GM18868 (cell line): ENCODE data around the gene KYNU.

Source experiments
- ATAC-seq: cut with Tn5 transposase; IDR thresholded peaks from one replicate; pipeline ENCODE4 v1.9.1; 2021; ENCODE audit warnings: mild to moderate bottlenecking, moderate library complexity; ENCODE audit not compliant: unreplicated experiment

KYNU gene

GRCh38 chr2:142954493-142954892 lies 77.0 kb downstream of the KYNU start:
- ATAC-seq, result no peak

- no peak for ATAC-seq
Measured at GRCh38 chr2:142957144-142957543, 79.7 kb downstream of the KYNU start.

GRCh38 chr2:142961202-142961601 lies 83.7 kb downstream of the KYNU start:
- ATAC-seq, result no peak

DNA sequence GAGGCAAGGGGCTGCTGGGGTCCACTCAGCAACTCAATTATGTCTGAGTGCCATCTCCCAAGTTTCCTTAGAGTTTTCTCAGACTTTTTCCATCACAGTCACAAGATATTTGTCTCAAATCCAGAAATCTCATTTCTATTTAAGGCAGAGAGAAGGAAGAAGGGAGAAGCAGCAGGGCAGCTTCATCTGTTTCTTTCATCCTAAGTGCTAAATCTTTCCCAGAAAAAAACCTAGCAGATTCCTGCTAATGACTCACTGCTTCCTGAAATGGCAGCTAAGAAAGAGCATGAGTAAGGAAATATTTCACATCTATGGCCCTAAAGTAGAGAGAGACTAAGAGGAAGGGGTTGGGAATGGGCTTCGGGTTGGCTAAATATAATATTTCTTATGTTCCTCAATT lies 88.0 kb downstream of the KYNU start:
- no peak for ATAC-seq

DNA sequence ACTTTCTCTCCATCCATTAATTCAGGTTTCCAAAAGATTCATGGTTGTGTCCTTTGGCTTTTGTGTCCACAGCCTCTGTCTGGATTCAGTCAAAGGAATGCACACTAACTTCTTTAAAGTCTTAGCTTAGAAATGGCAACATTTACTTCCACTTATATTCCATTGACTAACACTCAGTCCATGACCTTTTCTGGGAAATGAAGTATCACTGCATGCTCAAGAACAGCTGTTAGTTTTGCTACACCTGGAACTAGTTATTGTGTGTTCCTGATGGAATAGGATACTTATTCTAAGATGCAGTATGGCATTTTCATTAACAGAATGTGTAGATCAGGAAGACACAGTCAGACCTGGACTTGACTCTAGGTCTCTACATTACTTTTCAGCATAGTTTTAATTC lies 88.8 kb downstream of the KYNU start:
- ATAC-seq, result no peak

GRCh38 chr2:142967060-142967459 lies 89.6 kb downstream of the KYNU start:
- ATAC-seq, result no peak

GRCh38 chr2:142973160-142973821 lies 95.8 kb downstream of the KYNU start:
- ATAC-seq, result no peak

- ATAC-seq, result no peak
Measured at GRCh38 chr2:142973822-142974207, 96.4 kb downstream of the KYNU start.

DNA sequence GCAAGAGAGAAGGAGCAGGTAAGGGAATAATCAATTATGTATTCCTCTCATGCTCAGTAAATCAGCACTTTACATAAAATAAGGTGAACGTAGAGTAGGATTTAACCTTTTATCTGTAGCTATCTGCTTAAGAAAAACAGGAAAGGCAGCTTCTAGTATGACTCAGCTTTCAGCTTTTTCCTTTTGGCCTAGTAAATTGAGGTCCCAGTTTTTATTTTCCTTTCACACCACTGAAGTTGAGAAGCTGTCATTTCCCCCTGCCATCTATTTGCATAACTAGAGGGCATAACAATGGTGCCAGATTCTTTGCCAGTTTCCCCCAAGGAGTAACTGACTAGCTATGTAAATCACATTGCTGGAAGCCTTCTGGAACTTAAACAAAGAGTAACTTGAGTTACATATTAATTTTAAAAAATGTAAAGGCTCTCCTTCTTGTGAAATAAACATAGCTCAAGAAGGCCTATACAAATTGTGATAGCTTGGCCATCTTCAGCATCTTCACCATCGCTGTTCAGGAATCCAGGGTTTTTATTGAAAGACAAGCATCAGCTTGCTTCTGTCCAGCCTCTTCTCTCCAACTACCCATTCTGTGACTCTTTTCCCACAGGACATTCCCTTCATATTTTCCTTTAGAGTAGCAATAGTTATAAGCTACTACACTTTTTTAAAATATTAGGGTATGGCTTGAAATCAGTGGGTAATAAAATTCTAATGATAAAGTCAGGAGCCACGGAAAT lies 97.0 kb downstream of the KYNU start:
- no peak for ATAC-seq

GRCh38 chr2:142975239-142975638 lies 97.8 kb downstream of the KYNU start:
- no peak for ATAC-seq

DNA sequence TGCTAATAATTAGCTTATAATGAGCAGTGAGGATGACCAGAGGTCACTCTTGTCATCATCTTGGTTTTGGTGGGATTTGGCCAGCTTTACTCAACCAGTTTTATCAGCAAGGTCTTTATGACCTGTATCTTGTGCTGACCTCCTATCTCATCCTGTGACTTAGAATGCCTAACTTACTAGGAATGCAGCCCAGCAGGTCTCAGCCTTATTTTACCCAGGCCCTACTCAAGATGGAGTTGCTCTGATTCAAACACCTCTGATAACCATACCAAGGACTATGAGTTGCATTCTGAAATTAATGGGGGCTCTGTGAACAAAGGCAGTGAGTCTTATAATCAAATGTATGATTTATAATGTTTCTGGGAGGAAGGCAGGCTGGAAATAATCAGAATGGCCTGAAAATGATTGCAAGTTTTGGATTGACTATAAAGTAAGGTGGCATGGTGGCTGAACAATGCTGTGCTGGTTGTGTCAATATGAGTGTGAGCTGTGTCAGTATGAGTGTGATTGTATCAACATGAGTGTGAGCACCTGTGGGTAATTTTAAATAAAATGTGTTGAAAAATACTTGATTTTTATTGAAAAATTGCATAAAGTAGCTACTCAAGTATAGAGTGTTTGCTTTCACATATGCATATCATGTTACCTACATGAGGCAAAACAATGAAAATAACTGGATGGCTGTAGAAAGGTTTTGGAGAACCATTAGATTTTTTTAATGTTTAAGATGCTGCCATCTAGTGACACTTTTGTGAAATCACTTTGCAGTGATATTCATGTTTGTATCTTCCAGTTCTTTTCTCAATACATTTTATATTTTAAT lies 103.0 kb downstream of the KYNU start:
- ATAC-seq, result peak; percentile 38

GRCh38 chr2:142981069-142981378 lies 103.6 kb downstream of the KYNU start:
- no peak for ATAC-seq

GRCh38 chr2:142981756-142982155 lies 104.3 kb downstream of the KYNU start:
- ATAC-seq, result no peak

- ATAC-seq, result peak; percentile 59
Measured at GRCh38 chr2:142983174-142983573, 105.7 kb downstream of the KYNU start.

DNA sequence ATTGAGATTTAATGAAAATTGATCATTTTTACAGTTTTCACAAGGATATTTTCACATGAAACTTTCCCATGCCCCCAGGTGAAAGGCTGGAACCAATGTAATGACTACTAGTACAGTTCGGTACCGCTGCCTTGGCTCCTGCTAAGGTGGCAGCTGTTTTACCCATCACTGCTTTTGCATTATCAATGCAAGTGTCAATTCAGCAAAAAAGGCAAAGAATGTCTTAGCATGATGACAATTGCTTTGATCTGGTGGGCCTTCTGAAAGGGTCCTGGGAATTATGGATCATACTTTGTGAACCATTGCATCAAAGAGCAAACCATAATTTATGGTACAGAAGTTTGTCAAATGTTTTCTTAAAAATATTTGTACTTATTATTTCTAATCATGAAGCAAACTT lies 107.2 kb downstream of the KYNU start:
- no peak for ATAC-seq

DNA sequence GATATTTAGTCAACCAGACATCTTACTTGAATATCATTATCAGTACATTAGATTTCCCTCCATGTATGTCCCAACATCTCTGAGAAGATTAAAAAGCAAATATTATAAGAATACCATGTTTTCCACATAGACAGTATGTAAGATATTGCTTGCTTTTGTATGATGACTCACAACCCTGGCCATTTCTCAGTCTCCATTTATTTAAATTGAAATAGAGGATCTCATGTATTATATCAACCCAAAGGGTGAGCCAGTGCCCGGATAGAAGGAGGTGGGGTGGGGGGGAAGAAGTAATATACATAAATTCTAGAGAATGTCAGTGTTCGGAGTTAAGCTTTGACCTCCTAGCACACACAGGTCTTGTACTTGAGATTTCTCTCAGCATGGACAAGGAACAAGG lies 109.6 kb downstream of the KYNU start:
- no peak for ATAC-seq

- ATAC-seq, result peak; percentile 79
Measured at GRCh38 chr2:142989273-142990204, 112.1 kb downstream of the KYNU start.

GRCh38 chr2:142991295-142991694 lies 113.8 kb downstream of the KYNU start:
- no peak for ATAC-seq

DNA sequence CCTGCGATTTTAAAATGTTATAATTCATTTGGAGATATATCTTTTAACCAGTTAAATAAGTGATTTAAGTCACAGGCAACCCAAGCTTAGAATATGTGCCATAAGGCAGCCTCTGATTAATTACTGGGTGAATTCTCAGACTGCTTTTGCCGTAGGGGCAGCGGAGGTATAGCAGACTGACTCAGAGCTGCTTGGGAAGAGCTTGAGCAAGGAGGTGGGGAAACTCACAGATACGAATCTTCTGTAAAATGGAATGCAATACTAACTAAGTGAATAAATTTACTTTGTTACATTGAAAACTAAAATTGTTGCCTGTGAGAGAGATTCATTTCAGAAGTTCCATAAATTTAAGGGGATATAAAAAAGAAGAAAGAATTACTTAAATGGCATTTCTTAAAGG lies 115.4 kb downstream of the KYNU start:
- no peak for ATAC-seq

DNA sequence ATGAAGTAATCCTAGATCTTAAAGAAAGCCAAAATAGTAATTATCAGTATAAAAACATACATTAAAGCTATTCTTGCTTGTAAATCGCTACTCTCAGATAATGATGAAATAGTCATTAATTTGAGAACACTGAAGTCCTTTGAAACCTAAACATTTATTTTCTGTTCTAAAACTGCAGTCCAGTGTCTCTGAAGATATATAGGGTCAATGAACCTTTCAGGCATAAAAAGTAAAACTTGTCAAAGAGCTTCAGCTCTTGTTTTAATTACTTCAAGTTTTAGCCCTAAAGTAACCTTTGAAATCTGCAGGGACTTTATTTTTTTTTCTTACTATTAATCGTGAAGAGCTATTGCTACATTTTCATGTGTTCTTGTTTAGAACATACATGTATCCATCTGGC lies 116.3 kb downstream of the KYNU start:
- no peak for ATAC-seq

DNA sequence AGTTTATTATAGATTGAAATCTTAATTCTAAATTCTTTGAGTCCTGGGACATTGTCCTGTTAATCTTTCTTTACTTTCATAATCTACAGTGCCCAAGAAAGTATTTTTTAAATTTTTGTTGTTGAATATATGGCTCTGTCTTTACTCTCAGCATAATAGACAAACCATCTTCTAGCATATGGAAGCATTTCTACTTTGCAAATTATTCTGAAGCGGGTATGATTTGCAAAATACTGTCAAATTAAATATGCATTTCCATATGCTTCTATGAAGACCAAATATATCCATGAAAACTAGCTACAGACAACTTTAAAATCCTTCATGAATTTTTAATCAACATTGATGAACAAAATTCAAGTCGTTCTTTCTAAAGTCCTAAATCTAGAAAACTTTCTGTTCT lies 117.2 kb downstream of the KYNU start:
- no peak for ATAC-seq
